Spleen (tissue), 11 donors: ENCODE data around the gene KCNJ16. TPM values are rescaled to one million over a fixed set of nuclear protein-coding genes. Genes with fewer than 3 reads are reported as not detected.

Source experiments
- DNase-seq: peaks from one replicate; pipeline ENCODE4 v3.0.0-alpha.2; 2020
- H3K27ac ChIP-seq, 8 donors: fragments of 200-600 bp; sonication (generic) in 7 of 8; 1 replicate in 4 of 8; 2 replicates in 4 of 8; pipeline versions ENCODE4 v1.5.0 to v1.8.0; 2016 to 2021; ENCODE audit warnings: inconsistent platforms in 4 of 8, mild to moderate bottlenecking in 4 of 8, moderate library complexity in 1 of 8
- H3K27me3 ChIP-seq, 7 donors: fragments of 200-600 bp; sonication (generic) in 6 of 7; replicated peaks in 1 of 7; 1 replicate in 4 of 7; 2 replicates in 3 of 7; pipeline versions ENCODE4 v1.5.0 to v1.8.0; 2016 to 2021; ENCODE audit warnings: inconsistent platforms in 3 of 7, mild to moderate bottlenecking in 1 of 7
- H3K36me3 ChIP-seq, 6 donors: fragments of 200-600 bp; sonication (generic) in 5 of 6; 1 replicate in 4 of 6; 2 replicates in 2 of 6; pipeline versions ENCODE4 v1.5.0 to v1.8.0; 2016 to 2021; ENCODE audit warnings: inconsistent platforms in 2 of 6
- H3K4me1 ChIP-seq, 6 donors: fragments of 200-600 bp; sonication (generic) in 5 of 6; 1 replicate in 3 of 6; 2 replicates in 3 of 6; pipeline versions ENCODE4 v1.5.0 to v1.8.0; 2016 to 2021; ENCODE audit warnings: inconsistent platforms in 3 of 6
- H3K4me3 ChIP-seq, 8 donors: fragments of 200-600 bp; sonication (generic) in 7 of 8; 1 replicate in 4 of 8; 2 replicates in 4 of 8; pipeline versions ENCODE4 v1.5.0 to v1.8.0; 2016 to 2021; ENCODE audit warnings: inconsistent platforms in 4 of 8, mild to moderate bottlenecking in 4 of 8, moderate library complexity in 2 of 8
- H3K9me3 ChIP-seq, 8 donors: fragments of 200-600 bp; sonication (generic) in 7 of 8; 1 replicate in 4 of 8; 2 replicates in 4 of 8; pipeline versions ENCODE4 v1.5.0 to v1.8.0; 2016 to 2021; ENCODE audit warnings: inconsistent platforms in 4 of 8
- POLR2A ChIP-seq, 3 donors: fragments of 450-650 bp; IDR thresholded peaks; one replicate each; pipeline ENCODE4 v1.5.1; 2017; ENCODE audit warnings: antibody characterized with exemption in 3 of 3, mild to moderate bottlenecking in 1 of 3
- POLR2AphosphoS5 ChIP-seq, 3 donors: sonication (generic); formaldehyde crosslinking; IDR thresholded peaks; one replicate each; pipeline ENCODE4 v1.5.1; 2017; ENCODE audit warnings: antibody characterized with exemption in 3 of 3
- WGBS, 5 donors: extraction: QIAGEN DNeasy Blood & Tissue Kit in 3 of 5; methylation state at CpG; one replicate each; pipeline versions ENCODE4 v1.1.5 to v1.1.7; 2013 to 2018; 5-methylcytosine and 5-hydroxymethylcytosine counted together
- intact Hi-C: fragments of 100-400 bp; cut with DNase I; formaldehyde crosslinking; loops from one replicate; pipeline ENCODE4 v1.15.0; 2023; ENCODE audit warnings: low total_unique reads
- polyA plus RNA-seq, 3 donors: library from polyadenylated mRNA; stranded (reverse); fragments of 200-250 nt; gene quantifications; one replicate each; pipeline ENCODE4 v1.2.1, GENCODE V29; 2013
- total RNA-seq, 7 donors: library from RNA; depleted of rRNA in 3 of 7; stranded (reverse); fragments of >200 nt in 3 of 7; fragmentation: NEBNext Ultra II Directional in 4 of 7; extraction: Animal tissue kit (Norgen Biotek cat#: 25700) in 4 of 7; gene quantifications; one replicate each; pipeline versions ENCODE4 v1.1.0 to v1.2.1, GENCODE V29; 2016 to 2021
- TF ChIP-seq, protein P1 (sequence below), 11 experiments: fragments of 200-600 bp in 7 of 11; fragments of 450-650 bp in 4 of 11; sonication (generic) in 4 of 11; IDR thresholded peaks in 8 of 11; conservative IDR thresholded peaks in 3 of 11; 1 replicate in 7 of 11; 2 replicates in 4 of 11; pipeline versions ENCODE4 v1.4.0 to v1.8.0; 2016 to 2021; ENCODE audit warnings: antibody characterized with exemption in 11 of 11, inconsistent platforms in 4 of 11, mild to moderate bottlenecking in 1 of 11
- donor health status: healthy with polysubstance abuse.
- donor health status: DM: no; HTN: no; CAD: no; lungs with moderate emphysema.
- donor health status: DM: no; HTN: no; CAD: no.
- donor health status: Bipolar disorder and iron deficiency.
- donor health status: healthy.
- donor health status: DM: no; HTN: no; CAD: no.
- donor health status: DM: yes; HTN: yes; CAD: no.

KCNJ16 gene
- total and polyA plus RNA-seq, 10 donors: 0.12 to 2.2 (median 0.86) TPM

- Histone ChIP-seq H3K9me3 (no peaks in the 10 kb centered on the region), H3K4me3 (no peak overlapping the region), H3K27ac (peak overlapping the region in 1 of 8 donors; percentile 27), H3K4me1 (peaks cover 0 to 6% (median 0%) of the 10 kb centered on the region in 6 donors), H3K36me3 (no peaks in the 10 kb centered on the region), H3K27me3 (no peaks in the 10 kb centered on the region)
- WGBS, 5 donors: 61 to 68% (median 65%) methylated on average over 5 of the region's 5 CpGs
- TF ChIP-seq POLR2A (IDR thresholded peaks at IDR 0.05) (no peak), POLR2AphosphoS5 (IDR thresholded peaks at IDR 0.05) (no peak)
- TF ChIP-seq, protein P1, sequence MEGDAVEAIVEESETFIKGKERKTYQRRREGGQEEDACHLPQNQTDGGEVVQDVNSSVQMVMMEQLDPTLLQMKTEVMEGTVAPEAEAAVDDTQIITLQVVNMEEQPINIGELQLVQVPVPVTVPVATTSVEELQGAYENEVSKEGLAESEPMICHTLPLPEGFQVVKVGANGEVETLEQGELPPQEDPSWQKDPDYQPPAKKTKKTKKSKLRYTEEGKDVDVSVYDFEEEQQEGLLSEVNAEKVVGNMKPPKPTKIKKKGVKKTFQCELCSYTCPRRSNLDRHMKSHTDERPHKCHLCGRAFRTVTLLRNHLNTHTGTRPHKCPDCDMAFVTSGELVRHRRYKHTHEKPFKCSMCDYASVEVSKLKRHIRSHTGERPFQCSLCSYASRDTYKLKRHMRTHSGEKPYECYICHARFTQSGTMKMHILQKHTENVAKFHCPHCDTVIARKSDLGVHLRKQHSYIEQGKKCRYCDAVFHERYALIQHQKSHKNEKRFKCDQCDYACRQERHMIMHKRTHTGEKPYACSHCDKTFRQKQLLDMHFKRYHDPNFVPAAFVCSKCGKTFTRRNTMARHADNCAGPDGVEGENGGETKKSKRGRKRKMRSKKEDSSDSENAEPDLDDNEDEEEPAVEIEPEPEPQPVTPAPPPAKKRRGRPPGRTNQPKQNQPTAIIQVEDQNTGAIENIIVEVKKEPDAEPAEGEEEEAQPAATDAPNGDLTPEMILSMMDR (IDR thresholded peaks at IDR 0.05 in 8 of 11, conservative IDR thresholded peaks at IDR 0.05 in 3 of 11): no peak
- intact Hi-C loops: loop anchor here (10.0 kb wide), 1 partner anchor 78 kb away; no protein-coding TSS in a partner anchor
- no peak for DNase-seq
These were observed 7.9 kb upstream of the KCNJ16 start for GRCh38 chr17:70067134-70067533.

GRCh38 chr17:70070305-70071027 lies 4.6 kb upstream of the KCNJ16 start:
- H3K36me3 ChIP-seq: no peaks in the 10 kb centered on the region
- no peak for TF ChIP-seq POLR2A (IDR thresholded peaks at IDR 0.05)
- TF ChIP-seq, protein P1 (IDR thresholded peaks at IDR 0.05 in 8 of 11, conservative IDR thresholded peaks at IDR 0.05 in 3 of 11): no peak
- no peak for TF ChIP-seq POLR2AphosphoS5 (IDR thresholded peaks at IDR 0.05)
- WGBS, 5 donors: 52 to 78% (median 68%) methylated on average over 3 of the region's 3 CpGs
- no peaks in the 10 kb centered on the region for H3K27me3 ChIP-seq
- no peaks in the 10 kb centered on the region for H3K9me3 ChIP-seq
- intact Hi-C loops: no loop called here
- DNase-seq: no peak
- peaks cover 0 to 1% (median 0%) of the 10 kb centered on the region in 6 donors for H3K4me1 ChIP-seq
- no peak overlapping the region for H3K4me3 ChIP-seq
- H3K27ac ChIP-seq: no peak overlapping the region

- DNase-seq: no peak
- no peak overlapping the region for H3K27ac ChIP-seq
- 90 to 99% (median 94%) methylated on average over 4 of the region's 4 CpGs for whole genome bisulfite sequencing, 5 donors
These were observed 3.9 kb upstream of the KCNJ16 start for GRCh38 chr17:70071127-70071526.

GRCh38 chr17:70071620-70072019 lies 3.4 kb upstream of the KCNJ16 start:
- DNase-seq: no peak
- Histone ChIP-seq H3K4me3 (no peak overlapping the region), H3K4me1 (no peaks in the 10 kb centered on the region), H3K27ac (no peak overlapping the region), H3K27me3 (no peaks in the 10 kb centered on the region), H3K36me3 (no peaks in the 10 kb centered on the region), H3K9me3 (no peaks in the 10 kb centered on the region)
- intact Hi-C loops: no loop called here
- no peak for TF ChIP-seq POLR2A (IDR thresholded peaks at IDR 0.05)
- no peak for TF ChIP-seq POLR2AphosphoS5 (IDR thresholded peaks at IDR 0.05)
- TF ChIP-seq, protein P1 (IDR thresholded peaks at IDR 0.05 in 8 of 11, conservative IDR thresholded peaks at IDR 0.05 in 3 of 11): no peak
- 88 to 97% (median 91%) methylated on average over 1 of the region's 1 CpG for whole genome bisulfite sequencing, 5 donors

More at GRCh38 chr17:70071127-70071526, 3.9 kb upstream of the KCNJ16 start:
- Histone ChIP-seq H3K36me3 (no peaks in the 10 kb centered on the region), H3K9me3 (no peaks in the 10 kb centered on the region), H3K4me1 (no peaks in the 10 kb centered on the region), H3K4me3 (no peak overlapping the region), H3K27me3 (no peaks in the 10 kb centered on the region)
- no peak for TF ChIP-seq POLR2AphosphoS5 (IDR thresholded peaks at IDR 0.05)
- TF ChIP-seq POLR2A (IDR thresholded peaks at IDR 0.05): no peak
- TF ChIP-seq, protein P1 (IDR thresholded peaks at IDR 0.05 in 8 of 11, conservative IDR thresholded peaks at IDR 0.05 in 3 of 11): no peak
- intact Hi-C loops: no loop called here
